AG08396 (cell line): ENCODE data around the gene YIF1A.
"Not testable (repeated sequence)": the region's sequence is repeated elsewhere in the genome, so short reads cannot be mapped to it uniquely, and the experiment has no call there.

ENCODE experiments used
- DNase-seq: peaks from one replicate; pipeline ENCODE4 v3.0.0; 2012; ENCODE audit warnings: low spot score, mixed read lengths

YIF1A gene

GRCh38 chr11:66326261-66327111 is 37.5 kb upstream of the YIF1A start:
- peak; percentile 61 for DNase-seq

GRCh38 chr11:66325263-66325671 is 36.3 kb upstream of the YIF1A start:
- no peak for DNase-seq

GRCh38 chr11:66324664-66325063 is 35.7 kb upstream of the YIF1A start:
- peak; percentile 48 for DNase-seq

GRCh38 chr11:66323684-66324083 is 34.7 kb upstream of the YIF1A start:
- DNase-seq: no peak

GRCh38 chr11:66322732-66323427 is 33.9 kb upstream of the YIF1A start:
- no peak for DNase-seq

GRCh38 chr11:66321606-66322005 is 32.7 kb upstream of the YIF1A start:
- no peak for DNase-seq

GRCh38 chr11:66320748-66321147 is 31.8 kb upstream of the YIF1A start:
- not testable (repeated sequence) for DNase-seq

- not testable (repeated sequence) for DNase-seq
These were observed 31.3 kb upstream of the YIF1A start for GRCh38 chr11:66320289-66320688.

- DNase-seq: no peak
These were observed 29.6 kb upstream of the YIF1A start for GRCh38 chr11:66318600-66318970.

- no peak for DNase-seq
These were observed 29.0 kb upstream of the YIF1A start for GRCh38 chr11:66317723-66318599.

- peak; percentile 72 for DNase-seq
These were observed 28.4 kb upstream of the YIF1A start for GRCh38 chr11:66317322-66317722.

- DNase-seq: peak; percentile 76
These were observed 27.9 kb upstream of the YIF1A start, which contains the start of gene CD248 for GRCh38 chr11:66316849-66317251. Gene CD248 (minus strand): TSS chr11:66317044. CDS start chr11:66317027, 17 bp downstream.

- no peak for DNase-seq
These were observed 27.2 kb upstream of the YIF1A start for GRCh38 chr11:66315921-66316811.

GRCh38 chr11:66315498-66315885 is 26.5 kb upstream of the YIF1A start:
- no peak for DNase-seq

GRCh38 chr11:66314561-66315497 is 25.9 kb upstream of the YIF1A start:
- no peak for DNase-seq

- DNase-seq: no peak
These were observed 25.2 kb upstream of the YIF1A start for GRCh38 chr11:66314186-66314501.

GRCh38 chr11:66313321-66314185 is 24.6 kb upstream of the YIF1A start:
- no peak for DNase-seq

GRCh38 chr11:66312549-66313320 is 23.8 kb upstream of the YIF1A start:
- DNase-seq: peak; percentile 98
